K562 (cell line): ENCODE measurements around the gene TSHB. TPM values are rescaled to one million over a fixed set of nuclear protein-coding genes. Genes with fewer than 3 reads are reported as not detected.

Source experiments
- BMI1 ChIP-seq: fragments of 150-350 bp; IDR thresholded peaks from 2 replicates; pipeline ENCODE4 v1.6.1; 2014; ENCODE audit warnings: low read length
- SNIP1 ChIP-seq: fragments of 450-650 bp; IDR thresholded peaks from 2 replicates; pipeline ENCODE4 v1.7.1; 2017; ENCODE audit warnings: low read depth, mild to moderate bottlenecking
- XRCC4 ChIP-seq: IDR thresholded peaks from one replicate; pipeline ENCODE4 v1.6.1; 2011; ENCODE audit not compliant: insufficient read depth, insufficient read length; ENCODE audit errors: extremely low read depth
- ZNF77 ChIP-seq: fragments of 250-450 bp; sonication (Bioruptor Pico); IDR thresholded peaks from 2 replicates; pipeline ENCODE4 v1.5.0; 2020
- polyA plus RNA-seq, 8 experiments: library from polyadenylated mRNA; depleted of rRNA in 4 of 8; stranded (reverse) in 5 of 8; unstranded in 3 of 8; fragments of >200 nt; fragmentation: Nextera tagmentation in 2 of 8; fragmentation: Illumina TruSeq in 1 of 8; extraction: Ambion mirVana in 2 of 8; extraction: Trizol in 1 of 8; gene quantifications; 2 replicates each; pipeline versions ENCODE4 v1.2.1 to v1.2.3, GENCODE V29; 2011 to 2014; ENCODE audit warnings: inconsistent platforms in 1 of 8, missing spikeins in 1 of 8
- total RNA-seq, 7 experiments: library from RNA; depleted of rRNA in 6 of 7; stranded (reverse); fragments of >200 nt in 6 of 7; fragmentation: Illumina TruSeq in 2 of 7; extraction: Trizol in 2 of 7; gene quantifications; 2 replicates each; pipeline versions ENCODE4 v1.2.1 to v1.2.3, GENCODE V29; 2011 to 2021; ENCODE audit warnings: low replicate concordance in 1 of 7
- TF ChIP-seq, protein P1 (sequence below), 3 experiments: fragments of 200-800 bp in 1 of 3; fragments of 250-450 bp in 1 of 3; fragments of 450-650 bp in 1 of 3; sonication (Bioruptor Pico) in 1 of 3; sonication (Bioruptor generic) in 1 of 3; formaldehyde crosslinking in 1 of 3; IDR thresholded peaks; 2 replicates each; pipeline versions ENCODE4 v1.6.1 to v1.8.0; 2016 to 2022; ENCODE audit warnings: mild to moderate bottlenecking in 2 of 3, missing genetic modification characterization in 2 of 3, missing compliant biosample characterization in 1 of 3, moderate library complexity in 1 of 3
- TF ChIP-seq, protein P2 (sequence below), 3 experiments: IDR thresholded peaks in 2 of 3; conservative IDR thresholded peaks in 1 of 3; 2 replicates each; pipeline ENCODE4 v1.5.1; 2011 to 2012; ENCODE audit warnings: low read length in 3 of 3, mild to moderate bottlenecking in 3 of 3, control low read depth in 2 of 3, improper control_type of control experiment in 1 of 3, inconsistent platforms in 1 of 3, low read depth in 1 of 3, mixed read lengths in 1 of 3, moderate library complexity in 1 of 3; ENCODE audit not compliant: insufficient read depth in 2 of 3

Gene TSHB
- total and polyA plus RNA-seq, 9 of the 15 experiments (the other 6 are each of a cell fraction or from before 2014, with no cell fraction given) = not detected

DNA sequence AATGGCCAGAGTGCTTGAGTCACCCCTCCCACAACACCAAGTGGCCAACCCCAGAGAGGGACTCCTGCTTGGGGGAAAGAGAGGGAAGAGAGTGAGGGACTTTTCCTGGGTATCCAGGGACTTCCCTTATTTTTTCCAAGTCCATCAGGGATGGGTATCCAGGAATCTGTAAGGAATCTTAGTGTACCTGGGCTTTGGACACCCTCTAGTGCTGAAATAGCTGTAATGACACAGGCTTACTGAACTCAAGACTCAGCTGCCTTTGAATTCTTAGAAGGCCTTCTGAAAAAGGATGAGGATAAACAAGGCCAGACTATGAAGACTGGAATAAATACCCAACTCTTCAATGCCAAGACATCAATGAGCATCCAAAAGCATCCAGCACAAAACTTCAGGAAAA lies 12.0 kb downstream of the TSHB start (continued):
- TF ChIP-seq, protein P1, sequence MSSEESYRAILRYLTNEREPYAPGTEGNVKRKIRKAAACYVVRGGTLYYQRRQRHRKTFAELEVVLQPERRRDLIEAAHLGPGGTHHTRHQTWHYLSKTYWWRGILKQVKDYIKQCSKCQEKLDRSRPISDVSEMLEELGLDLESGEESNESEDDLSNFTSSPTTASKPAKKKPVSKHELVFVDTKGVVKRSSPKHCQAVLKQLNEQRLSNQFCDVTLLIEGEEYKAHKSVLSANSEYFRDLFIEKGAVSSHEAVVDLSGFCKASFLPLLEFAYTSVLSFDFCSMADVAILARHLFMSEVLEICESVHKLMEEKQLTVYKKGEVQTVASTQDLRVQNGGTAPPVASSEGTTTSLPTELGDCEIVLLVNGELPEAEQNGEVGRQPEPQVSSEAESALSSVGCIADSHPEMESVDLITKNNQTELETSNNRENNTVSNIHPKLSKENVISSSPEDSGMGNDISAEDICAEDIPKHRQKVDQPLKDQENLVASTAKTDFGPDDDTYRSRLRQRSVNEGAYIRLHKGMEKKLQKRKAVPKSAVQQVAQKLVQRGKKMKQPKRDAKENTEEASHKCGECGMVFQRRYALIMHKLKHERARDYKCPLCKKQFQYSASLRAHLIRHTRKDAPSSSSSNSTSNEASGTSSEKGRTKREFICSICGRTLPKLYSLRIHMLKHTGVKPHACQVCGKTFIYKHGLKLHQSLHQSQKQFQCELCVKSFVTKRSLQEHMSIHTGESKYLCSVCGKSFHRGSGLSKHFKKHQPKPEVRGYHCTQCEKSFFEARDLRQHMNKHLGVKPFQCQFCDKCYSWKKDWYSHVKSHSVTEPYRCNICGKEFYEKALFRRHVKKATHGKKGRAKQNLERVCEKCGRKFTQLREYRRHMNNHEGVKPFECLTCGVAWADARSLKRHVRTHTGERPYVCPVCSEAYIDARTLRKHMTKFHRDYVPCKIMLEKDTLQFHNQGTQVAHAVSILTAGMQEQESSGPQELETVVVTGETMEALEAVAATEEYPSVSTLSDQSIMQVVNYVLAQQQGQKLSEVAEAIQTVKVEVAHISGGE (CRISPR knock-in tag; IDR thresholded peaks at IDR 0.05) = 0 out of 6 replicates have a peak, but pooled peaks of 1 of the 3 experiments have one; percentile 17
- no peak for TF ChIP-seq SNIP1
- TF ChIP-seq ZNF77 = no peak
- no peak for TF ChIP-seq XRCC4
- TF ChIP-seq, protein P2, sequence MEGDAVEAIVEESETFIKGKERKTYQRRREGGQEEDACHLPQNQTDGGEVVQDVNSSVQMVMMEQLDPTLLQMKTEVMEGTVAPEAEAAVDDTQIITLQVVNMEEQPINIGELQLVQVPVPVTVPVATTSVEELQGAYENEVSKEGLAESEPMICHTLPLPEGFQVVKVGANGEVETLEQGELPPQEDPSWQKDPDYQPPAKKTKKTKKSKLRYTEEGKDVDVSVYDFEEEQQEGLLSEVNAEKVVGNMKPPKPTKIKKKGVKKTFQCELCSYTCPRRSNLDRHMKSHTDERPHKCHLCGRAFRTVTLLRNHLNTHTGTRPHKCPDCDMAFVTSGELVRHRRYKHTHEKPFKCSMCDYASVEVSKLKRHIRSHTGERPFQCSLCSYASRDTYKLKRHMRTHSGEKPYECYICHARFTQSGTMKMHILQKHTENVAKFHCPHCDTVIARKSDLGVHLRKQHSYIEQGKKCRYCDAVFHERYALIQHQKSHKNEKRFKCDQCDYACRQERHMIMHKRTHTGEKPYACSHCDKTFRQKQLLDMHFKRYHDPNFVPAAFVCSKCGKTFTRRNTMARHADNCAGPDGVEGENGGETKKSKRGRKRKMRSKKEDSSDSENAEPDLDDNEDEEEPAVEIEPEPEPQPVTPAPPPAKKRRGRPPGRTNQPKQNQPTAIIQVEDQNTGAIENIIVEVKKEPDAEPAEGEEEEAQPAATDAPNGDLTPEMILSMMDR (IDR thresholded peaks at IDR 0.05 in 2 of 3, conservative IDR thresholded peaks at IDR 0.05 in 1 of 3; ENCODE audit: insufficient read depth in 2 of 3, low read depth in 1 of 3, low read length in 3 of 3) = peak in 2 of 3 experiments; percentile 20 to 27; a peak in 1 of 6 replicates
- no peak for TF ChIP-seq BMI1
